ENCODE measurements around the gene CRTC1. TPM values are rescaled to one million over a fixed set of nuclear protein-coding genes. Genes with fewer than 3 reads are reported as not detected.

The CRTC1 gene
- total RNA-seq, 1 experiment from 2014 or later: 12.3 TPM

GRCh38 chr19:18794692-18795091, 111.2 kb downstream of the CRTC1 start:
- no peaks in the 10 kb centered on the region for H3K36me3 Mint-ChIP-seq
- POLR2A ChIA-PET: no interaction called here
- H3K4me1 Mint-ChIP-seq: peaks cover 8% of the 10 kb centered on the region
- TF ChIP-seq ZNF671 (CRISPR knock-in tag; IDR thresholded peaks at IDR 0.05) (no peak), CDX4 (CRISPR knock-in tag; IDR thresholded peaks at IDR 0.05; ENCODE audit: borderline replicate concordance) (no peak), ZNF219 (CRISPR knock-in tag; IDR thresholded peaks at IDR 0.05; ENCODE audit: borderline replicate concordance) (no peak), ERG (CRISPR knock-in tag; IDR thresholded peaks at IDR 0.05) (no peak), SP1 (CRISPR knock-in tag; conservative IDR thresholded peaks at IDR 0.05) (no peak), ZNF396 (CRISPR knock-in tag; IDR thresholded peaks at IDR 0.05; ENCODE audit: borderline replicate concordance) (no peak), CREB1 (CRISPR knock-in tag; IDR thresholded peaks at IDR 0.05) (no peak), PREB (CRISPR knock-in tag; IDR thresholded peaks at IDR 0.05; ENCODE audit: borderline replicate concordance) (no peak)
- DNase-seq (ENCODE audit: low spot score) (no peak), ATAC-seq (no peak)
- no peak overlapping the region for H3K27ac Mint-ChIP-seq
- H3K9me3 Mint-ChIP-seq: no peaks in the 10 kb centered on the region
- CTCF ChIA-PET: interaction anchor here (0.6 to 1.6 kb wide), 2 partner anchors 18 to 52 kb away, joined by 3 to 9 read pairs; no protein-coding TSS in a partner anchor
- H3K27me3 Mint-ChIP-seq (ENCODE audit: low read depth): peaks cover 71% of the 10 kb centered on the region
- H3K4me3 Mint-ChIP-seq: no peak overlapping the region

- peaks cover 62% of the 10 kb centered on the region for H3K27me3 Mint-ChIP-seq (ENCODE audit: low read depth)
- POLR2A ChIA-PET: interaction anchor here (0.7 kb wide), 1 partner anchor 202 kb away, joined by 5 read pairs; no protein-coding TSS in a partner anchor
- no peak for TF ChIP-seq ATF1 (CRISPR knock-in tag; IDR thresholded peaks at IDR 0.05)
- TF ChIP-seq MXD4 (CRISPR knock-in tag; IDR thresholded peaks at IDR 0.05; ENCODE audit: borderline replicate concordance): no peak
- no peak for TF ChIP-seq USF1 (CRISPR knock-in tag; IDR thresholded peaks at IDR 0.05)
Measured at GRCh38 chr19:18795540-18795939, 112.1 kb downstream of the CRTC1 start.

GRCh38 chr19:18796239-18796638, 112.8 kb downstream of the CRTC1 start:
- POLR2A ChIA-PET: interaction anchor here (0.7 kb wide), 1 partner anchor 202 kb away, joined by 5 read pairs; no protein-coding TSS in a partner anchor
- Mint-ChIP-seq H3K4me1 (no peaks in the 10 kb centered on the region), H3K36me3 (no peaks in the 10 kb centered on the region), H3K27ac (no peak overlapping the region), H3K27me3 (ENCODE audit: low read depth) (peaks cover 55% of the 10 kb centered on the region), H3K9me3 (no peaks in the 10 kb centered on the region), H3K4me3 (no peak overlapping the region)
- no peak for DNase-seq (ENCODE audit: low spot score)
- CTCF ChIA-PET: interaction anchor here (0.6 to 1.6 kb wide), 4 partner anchors 13 to 101 kb away, joined by 4 to 9 read pairs (median 4); no protein-coding TSS in a partner anchor
- no peak for ATAC-seq
- no peak for TF ChIP-seq AR (CRISPR knock-in tag; IDR thresholded peaks at IDR 0.05)
- no peak for TF ChIP-seq USF1 (CRISPR knock-in tag; IDR thresholded peaks at IDR 0.05)
- no peak for TF ChIP-seq TP53 (CRISPR knock-in tag; IDR thresholded peaks at IDR 0.05)
- no peak for TF ChIP-seq ZSCAN18 (CRISPR knock-in tag; IDR thresholded peaks at IDR 0.05)
- no peak for TF ChIP-seq FOXP4 (CRISPR knock-in tag; IDR thresholded peaks at IDR 0.05)
- no peak for TF ChIP-seq ZNF416 (CRISPR knock-in tag; IDR thresholded peaks at IDR 0.05)
- TF ChIP-seq TEAD1 (CRISPR knock-in tag; IDR thresholded peaks at IDR 0.05): no peak
- TF ChIP-seq ZNF425 (CRISPR knock-in tag; conservative IDR thresholded peaks at IDR 0.05): no peak

More at GRCh38 chr19:18795540-18795939, 112.1 kb downstream of the CRTC1 start:
- peak; percentile 28 for ATAC-seq
- H3K36me3 Mint-ChIP-seq: no peaks in the 10 kb centered on the region
- DNase-seq (ENCODE audit: low spot score): peak; percentile 42
- H3K27ac Mint-ChIP-seq: no peak overlapping the region
- H3K4me3 Mint-ChIP-seq: no peak overlapping the region
- peaks cover 3% of the 10 kb centered on the region; the same call in 1 of the 2 replicates for H3K4me1 Mint-ChIP-seq
- H3K9me3 Mint-ChIP-seq: no peaks in the 10 kb centered on the region
- CTCF ChIA-PET: interaction anchor here (0.7 to 1.6 kb wide), 2 partner anchors 51 to 70 kb away, joined by 4 to 9 read pairs; no protein-coding TSS in a partner anchor
